Liver (tissue), 3 donors: ENCODE results near the gene TRIM22.

ENCODE experiments used
- JUND ChIP-seq, 2 donors: IDR thresholded peaks; 2 replicates each; pipeline ENCODE4 v1.6.1; 2016; ENCODE audit warnings: antibody characterized with exemption in 2 of 2
- RAD21 ChIP-seq, 2 donors: IDR thresholded peaks; 2 replicates each; pipeline ENCODE4 v1.6.1; 2016; ENCODE audit warnings: antibody characterized with exemption in 2 of 2, mild to moderate bottlenecking in 2 of 2
- RXRA ChIP-seq, 2 donors: IDR thresholded peaks; 2 replicates each; pipeline ENCODE4 v1.6.1; 2017 to 2018; ENCODE audit warnings: antibody characterized with exemption in 2 of 2, mild to moderate bottlenecking in 1 of 2
- TF ChIP-seq, protein P1 (sequence below): fragments of 150-350 bp; IDR thresholded peaks from 2 replicates; pipeline ENCODE4 v1.5.1; 2017; ENCODE audit warnings: improper control_type of control experiment, low read depth, low read length; ENCODE audit not compliant: missing input control
- TF ChIP-seq, protein P2 (sequence below): IDR thresholded peaks from 2 replicates; pipeline ENCODE4 v1.6.1; 2016; ENCODE audit warnings: antibody characterized with exemption, mild to moderate bottlenecking
- donor health status: healthy.
- donor health status: healthy.

DNA sequence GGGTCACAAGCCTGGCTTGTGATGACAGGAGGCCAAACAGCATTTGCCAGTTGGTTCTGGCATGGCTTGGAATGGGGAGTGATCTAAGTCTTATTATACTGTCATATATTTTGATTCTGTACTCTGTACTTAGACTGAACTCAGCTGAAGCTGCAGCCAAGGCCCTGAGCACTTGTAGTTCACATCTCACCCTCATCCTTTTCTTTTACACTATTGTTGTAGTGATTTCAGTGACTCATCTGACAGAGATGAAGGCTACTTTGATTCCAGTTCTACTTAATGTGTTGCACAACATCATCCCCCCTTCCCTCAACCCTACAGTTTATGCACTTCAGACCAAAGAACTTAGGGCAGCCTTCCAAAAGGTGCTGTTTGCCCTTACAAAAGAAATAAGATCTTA, 47.5 kb downstream of the TRIM22 start:
- TF ChIP-seq, protein P1, sequence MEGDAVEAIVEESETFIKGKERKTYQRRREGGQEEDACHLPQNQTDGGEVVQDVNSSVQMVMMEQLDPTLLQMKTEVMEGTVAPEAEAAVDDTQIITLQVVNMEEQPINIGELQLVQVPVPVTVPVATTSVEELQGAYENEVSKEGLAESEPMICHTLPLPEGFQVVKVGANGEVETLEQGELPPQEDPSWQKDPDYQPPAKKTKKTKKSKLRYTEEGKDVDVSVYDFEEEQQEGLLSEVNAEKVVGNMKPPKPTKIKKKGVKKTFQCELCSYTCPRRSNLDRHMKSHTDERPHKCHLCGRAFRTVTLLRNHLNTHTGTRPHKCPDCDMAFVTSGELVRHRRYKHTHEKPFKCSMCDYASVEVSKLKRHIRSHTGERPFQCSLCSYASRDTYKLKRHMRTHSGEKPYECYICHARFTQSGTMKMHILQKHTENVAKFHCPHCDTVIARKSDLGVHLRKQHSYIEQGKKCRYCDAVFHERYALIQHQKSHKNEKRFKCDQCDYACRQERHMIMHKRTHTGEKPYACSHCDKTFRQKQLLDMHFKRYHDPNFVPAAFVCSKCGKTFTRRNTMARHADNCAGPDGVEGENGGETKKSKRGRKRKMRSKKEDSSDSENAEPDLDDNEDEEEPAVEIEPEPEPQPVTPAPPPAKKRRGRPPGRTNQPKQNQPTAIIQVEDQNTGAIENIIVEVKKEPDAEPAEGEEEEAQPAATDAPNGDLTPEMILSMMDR = no peak
- TF ChIP-seq, protein P2, sequence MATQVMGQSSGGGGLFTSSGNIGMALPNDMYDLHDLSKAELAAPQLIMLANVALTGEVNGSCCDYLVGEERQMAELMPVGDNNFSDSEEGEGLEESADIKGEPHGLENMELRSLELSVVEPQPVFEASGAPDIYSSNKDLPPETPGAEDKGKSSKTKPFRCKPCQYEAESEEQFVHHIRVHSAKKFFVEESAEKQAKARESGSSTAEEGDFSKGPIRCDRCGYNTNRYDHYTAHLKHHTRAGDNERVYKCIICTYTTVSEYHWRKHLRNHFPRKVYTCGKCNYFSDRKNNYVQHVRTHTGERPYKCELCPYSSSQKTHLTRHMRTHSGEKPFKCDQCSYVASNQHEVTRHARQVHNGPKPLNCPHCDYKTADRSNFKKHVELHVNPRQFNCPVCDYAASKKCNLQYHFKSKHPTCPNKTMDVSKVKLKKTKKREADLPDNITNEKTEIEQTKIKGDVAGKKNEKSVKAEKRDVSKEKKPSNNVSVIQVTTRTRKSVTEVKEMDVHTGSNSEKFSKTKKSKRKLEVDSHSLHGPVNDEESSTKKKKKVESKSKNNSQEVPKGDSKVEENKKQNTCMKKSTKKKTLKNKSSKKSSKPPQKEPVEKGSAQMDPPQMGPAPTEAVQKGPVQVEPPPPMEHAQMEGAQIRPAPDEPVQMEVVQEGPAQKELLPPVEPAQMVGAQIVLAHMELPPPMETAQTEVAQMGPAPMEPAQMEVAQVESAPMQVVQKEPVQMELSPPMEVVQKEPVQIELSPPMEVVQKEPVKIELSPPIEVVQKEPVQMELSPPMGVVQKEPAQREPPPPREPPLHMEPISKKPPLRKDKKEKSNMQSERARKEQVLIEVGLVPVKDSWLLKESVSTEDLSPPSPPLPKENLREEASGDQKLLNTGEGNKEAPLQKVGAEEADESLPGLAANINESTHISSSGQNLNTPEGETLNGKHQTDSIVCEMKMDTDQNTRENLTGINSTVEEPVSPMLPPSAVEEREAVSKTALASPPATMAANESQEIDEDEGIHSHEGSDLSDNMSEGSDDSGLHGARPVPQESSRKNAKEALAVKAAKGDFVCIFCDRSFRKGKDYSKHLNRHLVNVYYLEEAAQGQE = no peak
- TF ChIP-seq JUND (IDR thresholded peaks at IDR 0.05) = no peak
- TF ChIP-seq RXRA (IDR thresholded peaks at IDR 0.05) = no peak
- no peak for TF ChIP-seq RAD21 (IDR thresholded peaks at IDR 0.05)
